Heart right ventricle (tissue), 16 donors: ENCODE measurements around the gene NPC1L1. TPM values are rescaled to one million over a fixed set of nuclear protein-coding genes. Genes with fewer than 3 reads are reported as not detected.

ENCODE experiments used
- ATAC-seq, 8 donors: fragments of 200-7000 bp; cut with Tn5 transposase; one replicate each; pipeline ENCODE4 v1.9.1; 2020; ENCODE audit warnings: mild to moderate bottlenecking in 8 of 8, moderate library complexity in 8 of 8, moderate number of reproducible peaks in 1 of 8
- DNase-seq, 2 donors: peaks; one replicate each; pipeline ENCODE4 v3.0.0-alpha.2; 2020
- H3K27ac ChIP-seq, 10 donors: fragments of 200-600 bp; sonication (generic) in 2 of 10; one replicate each; pipeline versions ENCODE4 v1.5.0 to v1.8.0; 2020 to 2022; ENCODE audit warnings: mild to moderate bottlenecking in 3 of 10
- H3K27me3 ChIP-seq, 7 donors: fragments of 200-600 bp; one replicate each; pipeline ENCODE4 v1.8.0; 2021 to 2022; ENCODE audit warnings: mild to moderate bottlenecking in 2 of 7
- H3K36me3 ChIP-seq, 9 donors: fragments of 200-600 bp; sonication (generic) in 1 of 9; one replicate each; pipeline versions ENCODE4 v1.5.0 to v1.8.0; 2020 to 2022; ENCODE audit warnings: mild to moderate bottlenecking in 2 of 9
- H3K4me1 ChIP-seq, 9 donors: fragments of 200-600 bp; sonication (generic) in 1 of 9; one replicate each; pipeline versions ENCODE4 v1.5.0 to v1.8.0; 2020 to 2022; ENCODE audit warnings: mild to moderate bottlenecking in 4 of 9
- H3K4me3 ChIP-seq, 10 donors: fragments of 200-600 bp; sonication (generic) in 2 of 10; one replicate each; pipeline versions ENCODE4 v1.5.0 to v1.8.0; 2020 to 2022; ENCODE audit warnings: mild to moderate bottlenecking in 7 of 10, moderate library complexity in 2 of 10
- H3K9me3 ChIP-seq, 11 donors: fragments of 200-600 bp in 10 of 11; sonication (generic) in 2 of 11; one replicate each; pipeline versions ENCODE4 v1.5.0 to v1.8.0; 2013 to 2022; ENCODE audit warnings: mild to moderate bottlenecking in 2 of 11, control low read depth in 1 of 11, moderate library complexity in 1 of 11
- WGBS, 2 donors: extraction: QIAGEN DNeasy Blood & Tissue Kit; methylation state at CpG; one replicate each; pipeline ENCODE4 v1.1.7; 2013; ENCODE audit warnings: inconsistent platforms in 1 of 2; 5-methylcytosine and 5-hydroxymethylcytosine counted together
- intact Hi-C, 10 donors: fragments of 100-400 bp; cut with DNase I; formaldehyde crosslinking; loops; one replicate each; pipeline versions ENCODE4 v1.11.1 to v1.14.2; 2022
- polyA plus RNA-seq, 2 donors: library from polyadenylated mRNA; stranded (reverse); fragments of 200-250 nt; gene quantifications; one replicate each; pipeline ENCODE4 v1.2.3, GENCODE V29; 2013
- total RNA-seq, 10 donors: library from RNA; stranded (reverse); fragmentation: NEBNext Ultra II Directional in 3 of 10; extraction: Animal tissue kit (Norgen Biotek cat#: 25700) in 3 of 10; gene quantifications; one replicate each; pipeline versions ENCODE4 v1.2.1 to v1.2.4, GENCODE V29; 2021 to 2023
- TF ChIP-seq, protein P1 (sequence below), 9 donors: fragments of 200-600 bp; sonication (generic) in 2 of 9; IDR thresholded peaks; one replicate each; pipeline versions ENCODE4 v1.5.0 to v1.8.0; 2021 to 2022; ENCODE audit warnings: antibody characterized with exemption in 9 of 9, mild to moderate bottlenecking in 5 of 9, moderate library complexity in 1 of 9
- donor health status: Arrhythmogenic right ventricular cardiomyopathy.
- donor health status: ischemic (EF 13 %, LVEDD 7.1; RV severe dilation, severe dysfunction).
- donor health status: healthy with polysubstance abuse.
- donor health status: DM: no; HTN: yes; CAD: no.
- donor health status: DM: no; HTN: no; CAD: no.
- donor health status: ischemic (EF 25% LVEDD 6.9; RV normal size, moderate dysfunction).
- donor health status: ischemic (EF 25% LVEDD 5.7; RV mildly dilated, moderate dysfunction).
- donor health status: healthy.
- donor health status: DM: yes; HTN: yes; CAD: no.
- donor health status: Ischemic cardiomyopathy.
- donor health status: ischemic (EF 35%, LVEDD 5.7; RV mildly dilated, moderate dysfunction).
- donor health status: nonischemic (EF 11% LVEDD 7.7; RV severe dilation, severe dysfunction).
- donor health status: DM: yes; HTN: yes; CAD: no.
- donor health status: PGD.
- donor health status: ischemic (EF 29% LVEDD 5.4; RV normal size, mild dysfunction).
- donor health status: nonischemic (EF 23%, LVEDD 6.1; RV moderate dilation, normal function).

The NPC1L1 gene
- total and polyA plus RNA-seq, 12 donors: under 0.01 to 0.29 (median 0.12) TPM; not detected in 1

DNA sequence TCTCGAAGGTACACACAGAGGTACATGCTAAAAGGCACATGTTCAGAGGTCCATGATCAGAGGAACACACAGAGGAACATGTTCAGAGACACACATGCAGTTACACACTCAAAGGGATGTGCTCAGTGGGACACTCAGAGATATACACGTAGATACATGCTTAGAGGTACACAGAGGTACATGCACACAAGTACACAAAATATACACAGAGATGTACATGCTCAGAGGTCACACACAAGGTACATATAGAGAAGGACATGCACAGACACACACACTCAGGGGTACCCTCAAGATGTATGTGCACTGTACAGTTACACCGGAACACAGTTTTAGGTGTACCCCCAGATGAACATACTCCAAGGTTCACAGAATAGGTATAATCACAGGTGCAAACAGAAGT, 18.8 kb downstream of the NPC1L1 start:
- Histone ChIP-seq H3K27me3 (no peaks in the 10 kb centered on the region), H3K27ac (no peak overlapping the region), H3K4me3 (no peak overlapping the region), H3K36me3 (no peaks in the 10 kb centered on the region), H3K4me1 (no peaks in the 10 kb centered on the region), H3K9me3 (peaks cover 0 to 39% (median 29%) of the 10 kb centered on the region in 11 donors)
- ATAC-seq (no peak), DNase-seq (no peak)
- TF ChIP-seq, protein P1, sequence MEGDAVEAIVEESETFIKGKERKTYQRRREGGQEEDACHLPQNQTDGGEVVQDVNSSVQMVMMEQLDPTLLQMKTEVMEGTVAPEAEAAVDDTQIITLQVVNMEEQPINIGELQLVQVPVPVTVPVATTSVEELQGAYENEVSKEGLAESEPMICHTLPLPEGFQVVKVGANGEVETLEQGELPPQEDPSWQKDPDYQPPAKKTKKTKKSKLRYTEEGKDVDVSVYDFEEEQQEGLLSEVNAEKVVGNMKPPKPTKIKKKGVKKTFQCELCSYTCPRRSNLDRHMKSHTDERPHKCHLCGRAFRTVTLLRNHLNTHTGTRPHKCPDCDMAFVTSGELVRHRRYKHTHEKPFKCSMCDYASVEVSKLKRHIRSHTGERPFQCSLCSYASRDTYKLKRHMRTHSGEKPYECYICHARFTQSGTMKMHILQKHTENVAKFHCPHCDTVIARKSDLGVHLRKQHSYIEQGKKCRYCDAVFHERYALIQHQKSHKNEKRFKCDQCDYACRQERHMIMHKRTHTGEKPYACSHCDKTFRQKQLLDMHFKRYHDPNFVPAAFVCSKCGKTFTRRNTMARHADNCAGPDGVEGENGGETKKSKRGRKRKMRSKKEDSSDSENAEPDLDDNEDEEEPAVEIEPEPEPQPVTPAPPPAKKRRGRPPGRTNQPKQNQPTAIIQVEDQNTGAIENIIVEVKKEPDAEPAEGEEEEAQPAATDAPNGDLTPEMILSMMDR (IDR thresholded peaks at IDR 0.05): no peak
- intact Hi-C loops: no loop called here
- WGBS, 2 donors: 82 to 85% methylated on average over 3 of the region's 3 CpGs

DNA sequence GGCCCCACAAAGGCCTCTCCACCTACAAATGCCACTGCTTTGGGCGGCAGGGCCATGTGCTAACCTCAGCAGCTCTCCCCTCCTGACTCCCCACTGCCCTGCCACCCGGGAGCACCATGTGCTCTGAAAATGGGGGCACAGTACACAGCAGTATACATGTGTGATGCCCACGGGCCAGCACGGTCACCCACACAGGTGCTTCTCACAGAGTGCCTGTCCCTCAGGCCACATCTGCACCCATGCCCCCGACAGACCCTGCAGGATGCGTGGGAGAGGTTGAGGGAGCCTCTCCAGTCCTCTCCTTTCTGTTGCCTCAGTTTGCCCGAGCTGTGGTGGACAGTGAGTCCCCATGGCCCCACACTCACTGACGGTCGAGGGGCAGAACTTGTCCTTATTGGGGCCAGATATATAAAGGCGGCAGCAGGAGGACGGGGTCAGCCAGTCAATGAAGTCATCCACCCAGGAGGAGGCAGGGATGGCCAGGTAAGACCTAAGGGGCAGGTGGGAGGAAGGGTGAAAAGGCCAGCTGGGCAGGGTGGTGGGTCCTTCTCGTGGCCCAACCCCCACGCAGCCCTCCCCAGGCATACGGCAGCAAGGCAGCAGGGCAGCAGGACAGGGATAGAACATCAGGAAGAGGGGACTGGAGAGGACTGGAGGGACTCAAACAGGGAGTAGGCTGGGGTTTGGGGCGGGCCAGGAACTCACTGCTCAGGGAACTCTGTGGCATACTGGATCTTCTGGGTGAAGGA, 19.6 kb downstream of the NPC1L1 start:
- 83 to 85% methylated on average over 15 of the region's 15 CpGs for WGBS, 2 donors
- Histone ChIP-seq H3K36me3 (no peaks in the 10 kb centered on the region), H3K9me3 (peaks cover 0 to 31% (median 21%) of the 10 kb centered on the region in 11 donors), H3K27ac (no peak overlapping the region), H3K4me1 (no peaks in the 10 kb centered on the region), H3K4me3 (no peak overlapping the region), H3K27me3 (no peaks in the 10 kb centered on the region)
- DNase-seq (no peak), ATAC-seq (peak in 1 of 8 donors; percentile 35)
- intact Hi-C loops: no loop called here
- TF ChIP-seq, protein P1 (IDR thresholded peaks at IDR 0.05): no peak

DNA sequence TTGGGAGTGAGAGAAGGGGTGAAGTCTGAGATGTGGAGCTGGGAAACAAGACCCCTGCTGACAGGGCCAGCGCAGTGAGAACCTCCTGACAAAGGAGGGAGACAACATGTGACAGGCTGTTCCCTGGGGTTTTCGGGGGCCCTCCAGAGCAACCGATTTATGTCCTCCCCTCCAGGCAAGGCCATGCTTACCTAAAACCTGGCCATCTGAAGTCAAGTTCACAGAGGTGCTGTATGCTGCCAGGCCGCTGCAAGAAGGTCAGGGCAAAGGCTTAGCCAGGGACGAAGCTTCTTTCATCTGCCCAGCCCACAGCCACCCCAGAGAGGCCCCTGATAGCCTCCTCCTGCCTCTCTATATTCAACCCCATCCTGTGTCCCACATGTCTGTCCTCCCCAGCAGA, 20.6 kb downstream of the NPC1L1 start:
- Histone ChIP-seq H3K4me1 (no peaks in the 10 kb centered on the region), H3K36me3 (no peaks in the 10 kb centered on the region), H3K4me3 (no peak overlapping the region), H3K27ac (no peak overlapping the region), H3K27me3 (no peaks in the 10 kb centered on the region), H3K9me3 (peaks cover 0 to 21% (median 13%) of the 10 kb centered on the region in 11 donors)
- ATAC-seq (no peak), DNase-seq (no peak)
- TF ChIP-seq, protein P1 (IDR thresholded peaks at IDR 0.05): no peak
- intact Hi-C loops: no loop called here
- 82 to 83% methylated on average over 5 of the region's 5 CpGs for WGBS, 2 donors

DNA sequence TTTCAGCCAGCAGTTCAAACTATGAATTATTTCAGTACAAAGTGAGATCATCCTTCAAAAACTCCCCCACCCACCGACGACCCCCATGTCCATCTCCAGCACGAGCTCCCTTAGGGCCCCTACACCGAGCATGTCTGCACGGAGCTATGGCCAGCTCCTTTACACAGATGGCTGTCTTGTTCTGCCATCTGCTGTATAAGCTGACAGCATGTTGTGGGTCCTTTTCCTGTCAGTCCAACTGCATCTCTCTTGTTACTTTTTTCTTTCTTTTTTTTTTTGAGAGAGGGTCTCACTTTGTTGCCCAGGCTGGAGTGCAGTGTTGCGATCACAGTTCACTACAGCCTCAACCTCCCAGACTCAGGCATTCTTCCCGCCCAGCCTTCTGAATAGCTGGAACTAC, 21.6 kb downstream of the NPC1L1 start:
- intact Hi-C loops: no loop called here
- Histone ChIP-seq H3K36me3 (no peaks in the 10 kb centered on the region), H3K4me3 (no peak overlapping the region), H3K27ac (no peak overlapping the region), H3K27me3 (no peaks in the 10 kb centered on the region), H3K9me3 (peaks cover 0 to 11% (median 3%) of the 10 kb centered on the region in 11 donors), H3K4me1 (no peaks in the 10 kb centered on the region)
- TF ChIP-seq, protein P1 (IDR thresholded peaks at IDR 0.05): no peak
- DNase-seq (no peak), ATAC-seq (peak in 1 of 8 donors; percentile 46)
- WGBS, 2 donors: 59 to 62% methylated on average over 7 of the region's 7 CpGs
